ENCODE measurements around the gene DPP6.

DPP6 gene

GRCh38 chr7:154475864-154476263 lies 423.7 kb downstream of the DPP6 start:
- DNase-seq = peak; percentile 32

DNA sequence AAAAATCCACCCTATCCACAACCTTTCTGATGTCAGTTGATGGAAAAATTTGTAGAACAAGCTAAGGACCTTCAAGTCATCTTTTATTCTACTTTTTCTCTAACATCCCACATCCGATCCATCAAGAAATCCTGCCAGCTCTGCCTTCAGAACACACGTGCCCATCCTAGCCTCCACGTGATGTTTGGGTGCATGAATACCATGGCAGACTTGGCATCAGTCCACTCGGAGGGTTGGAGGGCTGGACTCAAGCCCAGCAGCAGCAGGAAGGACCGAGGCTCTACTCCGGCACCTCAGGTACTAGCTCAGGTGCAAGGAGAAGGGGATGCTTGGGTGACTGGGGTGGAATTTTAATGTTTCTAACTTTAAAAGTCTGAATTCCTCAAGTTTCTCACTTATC lies 428.6 kb downstream of the DPP6 start:
- no peak for DNase-seq

DNA sequence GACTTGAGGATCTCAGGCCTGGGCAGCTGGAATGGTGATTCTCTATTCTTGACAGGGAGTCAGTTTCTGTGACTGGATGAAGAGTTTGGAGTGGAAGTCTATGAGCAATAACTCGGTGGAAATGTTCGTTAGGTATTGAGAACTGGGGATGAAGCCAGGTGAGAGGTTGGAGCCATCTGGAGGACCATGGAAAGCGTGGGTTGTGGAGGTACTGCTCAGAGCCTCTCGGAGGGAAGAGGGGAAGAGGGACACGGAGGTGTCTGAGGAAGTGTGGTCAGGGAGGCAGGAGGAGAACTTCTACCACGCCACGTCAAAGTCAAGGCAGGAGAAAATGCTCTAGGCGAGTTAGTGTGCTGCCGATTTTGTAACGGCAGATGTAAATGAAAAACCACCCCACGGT lies 430.7 kb downstream of the DPP6 start:
- no peak for DNase-seq

- DNase-seq = peak; percentile 88
Measured at GRCh38 chr7:154484406-154484805, 432.2 kb downstream of the DPP6 start.

DNA sequence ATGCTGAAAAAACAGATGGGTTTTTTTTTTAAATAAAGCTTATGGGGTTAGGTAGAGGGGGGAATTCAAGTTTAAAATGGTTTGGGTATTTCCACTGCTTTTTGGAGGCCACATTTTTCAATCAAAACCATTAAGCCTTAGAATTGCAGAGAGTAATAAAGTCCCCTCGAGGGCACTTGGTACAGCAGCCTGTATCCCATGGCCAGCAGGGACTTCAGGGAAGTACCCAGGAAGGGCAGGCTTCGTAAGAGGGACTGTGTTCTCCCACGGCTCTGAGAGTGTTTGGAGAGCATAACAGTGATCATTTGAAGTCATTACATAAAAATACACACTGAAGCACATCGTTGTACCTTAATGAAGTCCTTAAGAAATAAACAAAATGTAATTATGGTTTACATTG lies 432.7 kb downstream of the DPP6 start:
- peak; percentile 40 for DNase-seq

GRCh38 chr7:154489897-154490296 lies 437.7 kb downstream of the DPP6 start:
- DNase-seq = no peak

DNA sequence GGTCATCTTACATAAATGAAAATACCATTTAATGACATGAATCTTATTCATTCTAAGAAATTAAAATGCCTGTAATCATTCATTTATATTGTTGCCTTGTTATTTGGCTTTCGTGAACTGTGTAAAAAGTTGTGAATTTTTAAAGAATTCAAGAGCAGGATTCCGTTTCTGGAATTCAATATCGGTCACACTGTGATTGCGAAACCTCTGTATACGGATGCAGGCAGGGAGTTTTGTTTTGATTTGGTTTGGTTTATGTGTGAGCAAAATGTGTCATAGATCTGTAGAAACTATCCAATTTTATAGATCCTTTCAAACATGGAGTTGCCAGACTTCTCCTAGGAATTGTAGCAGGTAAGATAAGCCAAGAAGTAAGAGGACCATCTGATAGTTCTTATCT lies 441.4 kb downstream of the DPP6 start:
- no peak for DNase-seq

- no peak for DNase-seq
Measured at GRCh38 chr7:154497751-154498150, 445.6 kb downstream of the DPP6 start.

DNA sequence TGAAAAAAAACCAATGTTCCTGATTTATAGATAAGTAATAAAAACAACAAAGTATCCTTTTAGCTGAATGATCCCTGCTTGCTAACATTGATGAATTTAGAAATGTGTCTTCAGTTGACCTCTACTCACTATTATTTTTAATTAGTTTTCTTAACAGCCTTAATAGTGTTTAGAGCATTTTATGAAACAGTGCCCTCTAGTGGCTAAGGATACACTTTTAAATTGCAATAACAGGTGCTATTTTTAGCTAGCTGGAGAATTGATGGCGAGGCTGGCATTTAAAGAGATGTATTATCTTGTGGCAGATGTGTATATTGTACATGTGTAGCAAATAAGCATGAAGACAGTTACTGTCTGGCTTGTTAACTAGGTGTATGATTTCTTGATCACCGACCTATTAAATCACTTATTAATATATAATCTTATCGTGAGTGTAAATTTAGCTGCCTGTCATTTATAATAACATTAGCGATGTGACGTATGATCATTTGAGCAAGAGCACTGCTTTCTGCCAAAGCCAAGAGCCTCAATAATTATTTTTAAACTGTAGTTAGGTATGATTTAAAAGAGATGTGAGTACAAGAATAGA lies 451.9 kb downstream of the DPP6 start:
- DNase-seq = peak; percentile 70

DNA sequence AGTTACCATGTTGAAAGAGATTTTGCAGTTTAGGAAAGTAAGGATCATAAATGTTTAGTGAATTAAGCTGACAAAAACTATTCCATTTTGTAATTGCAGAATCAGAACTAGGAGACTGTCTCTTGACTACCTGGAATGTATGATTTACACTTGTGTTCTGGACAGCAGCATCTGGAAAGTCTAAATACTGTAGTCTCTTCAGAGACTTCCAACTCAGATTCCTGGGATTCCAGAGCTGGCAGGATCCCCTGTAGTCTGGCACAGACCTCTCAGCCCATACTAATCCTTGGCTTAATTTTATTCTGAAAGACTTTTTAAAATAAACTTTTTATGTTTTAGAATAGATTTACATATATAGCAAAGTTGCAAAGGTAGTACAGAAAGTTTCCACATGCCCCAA lies 452.7 kb downstream of the DPP6 start:
- no peak for DNase-seq

DNA sequence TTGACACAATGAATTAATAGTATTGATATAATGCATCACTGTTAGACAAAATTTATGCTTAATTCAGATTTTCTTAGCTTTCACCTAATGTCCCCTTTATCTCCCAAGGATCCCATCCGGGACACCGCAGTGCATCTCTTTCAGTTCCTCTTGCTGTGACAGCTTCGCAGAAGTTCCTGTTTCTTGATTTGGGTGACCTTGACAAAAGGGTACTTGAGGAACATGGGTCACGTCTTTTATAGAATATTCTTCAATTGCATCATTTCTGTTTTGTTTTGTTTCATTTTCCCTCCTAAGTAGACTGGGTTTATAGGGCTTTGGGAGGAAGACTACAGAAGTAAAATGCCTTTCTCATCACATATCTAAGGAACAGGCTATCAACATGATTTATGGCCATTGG lies 453.2 kb downstream of the DPP6 start:
- no peak for DNase-seq

DNA sequence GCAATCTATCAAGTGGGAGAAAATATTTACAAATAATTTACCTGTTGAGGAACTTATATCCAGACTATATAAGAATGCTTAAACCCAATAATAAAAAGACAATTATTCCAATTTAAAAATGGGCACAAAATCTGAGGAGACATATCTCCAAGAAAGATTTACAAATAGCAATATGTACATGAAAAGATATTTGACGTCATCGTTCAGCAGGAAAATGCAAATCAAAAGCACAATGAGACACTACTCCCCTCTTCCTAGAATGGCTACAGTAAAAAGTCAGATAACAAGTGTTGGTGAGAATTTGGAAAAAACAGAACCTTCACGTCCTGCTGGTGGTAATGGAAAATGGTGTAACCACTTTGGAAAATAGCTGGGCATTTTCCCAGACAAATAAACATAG lies 457.0 kb downstream of the DPP6 start:
- DNase-seq = no peak

DNA sequence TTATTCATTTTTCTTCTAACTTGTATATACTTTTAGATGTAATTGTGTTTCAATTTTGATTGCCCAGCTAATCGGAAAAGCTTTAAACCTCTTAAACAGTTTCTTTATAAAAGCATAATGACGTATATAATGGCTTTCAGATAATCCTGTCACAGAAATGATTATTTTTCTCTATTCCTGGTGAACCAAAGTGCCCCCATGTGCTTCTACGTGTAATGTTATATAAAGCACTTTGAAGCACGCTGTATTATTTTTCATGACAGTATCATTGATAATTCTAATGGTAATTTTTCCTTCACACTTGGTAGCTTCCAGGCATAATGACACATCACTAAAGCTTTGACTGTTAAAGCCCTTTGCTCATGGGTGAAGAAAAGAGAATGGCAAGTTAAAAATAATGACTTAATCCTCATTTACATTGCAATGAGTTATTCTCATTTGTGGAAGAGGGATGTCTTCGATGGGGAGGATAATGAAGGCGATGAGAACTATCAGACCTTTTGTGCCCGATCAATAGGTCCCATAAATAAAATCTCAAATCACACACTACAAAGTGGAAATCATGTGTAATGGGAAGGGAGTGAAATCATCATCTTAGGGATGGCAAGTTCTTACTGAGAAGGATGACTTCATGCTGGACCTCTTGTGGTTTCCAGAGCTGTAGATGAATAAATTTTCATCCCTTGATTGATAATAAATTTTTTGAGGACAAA lies 460.1 kb downstream of the DPP6 start:
- DNase-seq = no peak

- no peak for DNase-seq
Measured at GRCh38 chr7:154517768-154518167, 465.6 kb downstream of the DPP6 start.

DNA sequence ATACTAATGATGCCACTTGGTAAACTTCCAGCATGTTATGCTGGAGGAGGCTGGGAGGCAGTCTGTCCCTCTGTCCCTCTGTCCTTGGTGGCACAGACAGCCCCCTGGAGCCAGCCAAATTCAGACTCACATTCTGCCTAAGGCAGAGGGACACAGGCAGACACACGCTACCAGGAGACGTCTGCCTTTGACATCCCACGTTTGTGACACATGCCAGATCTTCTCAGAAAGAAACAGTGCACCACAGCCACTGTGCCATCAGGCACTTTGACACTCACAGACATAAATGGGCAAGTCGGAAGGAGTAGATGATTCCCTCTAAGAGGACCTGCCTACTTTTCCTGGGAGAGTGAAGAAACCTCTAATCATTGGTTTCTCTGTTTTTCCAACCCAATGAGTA lies 467.0 kb downstream of the DPP6 start:
- no peak for DNase-seq

DNA sequence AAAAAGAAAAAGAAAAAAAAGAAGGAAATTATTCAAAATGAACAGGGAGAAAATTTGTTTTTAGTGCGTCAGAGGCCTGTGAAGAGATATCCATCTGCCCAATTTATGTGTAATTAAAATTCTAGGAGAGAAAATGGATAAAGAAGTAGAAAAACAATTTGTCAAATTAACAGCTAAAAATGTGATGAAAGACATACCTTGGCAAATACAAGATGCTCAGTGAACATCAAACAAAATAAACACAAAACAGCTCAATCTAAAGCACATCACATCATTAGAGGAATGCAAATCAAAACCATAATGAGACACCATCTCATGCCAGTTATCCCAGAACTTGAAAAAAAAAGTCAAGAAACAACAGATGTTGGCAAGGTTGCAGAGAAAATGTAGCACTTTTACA lies 477.9 kb downstream of the DPP6 start:
- DNase-seq = no peak

GRCh38 chr7:154532771-154533170 lies 480.6 kb downstream of the DPP6 start:
- DNase-seq = no peak

DNA sequence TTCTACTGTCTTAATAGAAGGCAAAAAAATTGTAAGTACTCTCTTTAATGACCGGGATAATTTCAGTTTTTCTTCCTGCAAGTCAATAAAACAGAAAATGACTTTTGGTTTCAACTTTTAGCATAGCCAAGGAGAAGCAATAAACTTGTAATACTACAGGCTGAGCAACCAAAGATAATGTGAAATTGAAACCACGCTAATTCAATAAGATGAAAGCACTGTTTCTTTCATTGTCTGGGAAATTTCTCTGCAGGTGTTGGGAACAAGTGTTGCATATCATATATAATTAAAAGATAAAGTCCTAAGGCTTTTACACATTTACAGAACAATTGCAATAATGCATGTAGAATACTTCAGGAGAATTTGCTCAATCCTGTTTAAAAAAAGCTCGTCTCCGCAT lies 488.4 kb downstream of the DPP6 start:
- no peak for DNase-seq

- DNase-seq = no peak
Measured at GRCh38 chr7:154541606-154542005, 489.4 kb downstream of the DPP6 start.

GRCh38 chr7:154546946-154547587 lies 494.9 kb downstream of the DPP6 start:
- peak; percentile 71 for DNase-seq

DNA sequence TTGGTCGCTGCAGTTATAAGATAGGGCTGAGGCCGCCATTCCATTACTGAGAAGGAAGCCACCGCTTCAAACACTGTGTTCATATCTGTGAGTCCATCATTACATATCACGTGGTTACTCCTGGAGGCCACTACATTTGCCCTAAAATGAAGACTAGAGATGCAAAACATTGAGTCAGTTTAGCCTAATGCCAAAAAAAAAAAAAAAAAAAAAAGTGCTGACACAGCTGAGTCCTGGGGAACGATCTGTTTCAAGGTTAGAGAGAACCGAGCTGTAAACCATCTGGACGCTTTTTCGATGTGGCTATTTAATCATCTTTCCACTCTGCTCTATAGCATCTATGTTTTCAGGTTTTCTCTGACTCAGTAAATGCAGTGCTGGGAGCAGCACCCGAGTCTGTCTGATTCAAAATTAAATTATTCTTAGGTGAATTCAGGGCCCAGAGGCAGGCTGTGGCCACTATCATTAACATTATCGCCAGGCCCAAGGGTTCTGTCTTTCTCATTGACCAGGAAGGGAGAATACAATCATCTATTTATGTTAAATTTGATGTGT lies 501.6 kb downstream of the DPP6 start:
- DNase-seq = no peak

- no peak for DNase-seq
Measured at GRCh38 chr7:154559454-154559853, 507.3 kb downstream of the DPP6 start.

DNA sequence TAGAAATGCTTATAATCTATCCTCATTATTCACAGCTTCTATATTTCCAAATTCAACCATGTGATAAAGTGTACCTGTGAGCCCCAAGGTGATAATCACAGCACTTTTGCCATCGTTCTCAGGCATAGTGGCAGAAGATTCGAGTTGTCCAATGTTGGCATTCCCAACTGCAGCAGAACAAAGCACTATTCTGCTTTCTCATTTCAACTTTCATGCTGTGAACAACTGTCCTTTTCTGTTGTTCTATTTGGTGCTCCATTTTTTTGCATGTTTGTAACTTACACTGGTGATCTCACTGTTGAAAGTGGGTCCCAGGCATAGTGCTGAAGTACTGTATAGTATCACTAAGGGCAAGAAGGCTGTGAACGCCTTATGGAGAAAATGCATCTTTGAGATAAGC lies 512.5 kb downstream of the DPP6 start:
- DNase-seq = peak; percentile 20

DNA sequence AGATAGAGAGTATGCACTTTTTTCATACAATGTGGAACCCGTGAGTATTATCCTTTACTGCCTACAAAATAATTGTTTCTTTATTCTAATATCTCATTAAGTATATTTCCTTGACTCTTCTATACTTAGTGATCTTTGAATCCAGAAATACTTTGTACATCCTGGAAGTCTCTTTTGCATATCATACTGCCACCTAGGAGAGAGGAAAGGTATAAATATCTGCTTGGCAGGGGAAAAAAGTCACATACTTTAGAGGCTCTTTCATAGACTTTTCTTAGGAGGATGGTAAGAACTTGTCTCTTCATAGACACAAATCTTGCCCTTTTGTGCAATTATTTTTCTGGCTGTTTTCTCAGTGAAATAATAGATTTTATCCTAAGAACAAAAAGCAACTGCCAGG lies 514.7 kb downstream of the DPP6 start:
- DNase-seq = peak; percentile 43

Data from midbrain (tissue), 1 donor.